ENCODE measurements around the gene SDK1. TPM values are rescaled to one million over a fixed set of nuclear protein-coding genes. Genes with fewer than 3 reads are reported as not detected.

Gene SDK1
- total RNA-seq, 2 donors from 2014 or later = 19.8 to 32.4 TPM

DNA sequence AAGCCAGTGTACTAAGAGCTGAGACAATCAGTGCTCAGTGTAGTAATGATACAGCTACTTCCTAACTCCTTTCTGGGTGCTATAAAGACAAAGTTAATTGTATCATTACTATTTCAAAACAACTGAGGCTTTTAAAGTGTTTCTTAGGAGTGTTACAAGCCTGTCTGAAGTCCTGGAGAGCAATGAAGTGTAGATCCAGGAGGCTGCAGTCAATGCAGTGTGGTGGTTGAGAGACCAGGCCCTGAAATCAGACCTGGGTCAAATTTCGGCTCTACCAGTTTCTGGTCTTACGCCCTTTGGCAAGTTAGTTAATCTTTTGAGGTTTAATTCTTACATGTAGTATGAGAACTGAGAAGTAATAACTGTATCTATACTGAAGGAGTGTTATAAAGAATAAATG is 387.0 kb downstream of the SDK1 start:
- Histone ChIP-seq H3K36me3 (replicated peaks in 1 of 2; ENCODE audit: insufficient read depth in 1 of 2, low read depth in 2 of 2) (no peaks in the 10 kb centered on the region), H3K4me1 (peaks cover 9% of the 10 kb centered on the region), H3K4me3 (no peak overlapping the region), H3K9me3 (no peaks in the 10 kb centered on the region), H3K27me3 (no peaks in the 10 kb centered on the region), H3K27ac (no peak overlapping the region)
- DNase-seq (no peak), ATAC-seq (no peak)
- intact Hi-C loops (cut with DNase I) = no loop called here
- WGBS, 2 donors = 50 to 68% methylated on average over 2 of the region's 2 CpGs
- TF ChIP-seq, protein P1, sequence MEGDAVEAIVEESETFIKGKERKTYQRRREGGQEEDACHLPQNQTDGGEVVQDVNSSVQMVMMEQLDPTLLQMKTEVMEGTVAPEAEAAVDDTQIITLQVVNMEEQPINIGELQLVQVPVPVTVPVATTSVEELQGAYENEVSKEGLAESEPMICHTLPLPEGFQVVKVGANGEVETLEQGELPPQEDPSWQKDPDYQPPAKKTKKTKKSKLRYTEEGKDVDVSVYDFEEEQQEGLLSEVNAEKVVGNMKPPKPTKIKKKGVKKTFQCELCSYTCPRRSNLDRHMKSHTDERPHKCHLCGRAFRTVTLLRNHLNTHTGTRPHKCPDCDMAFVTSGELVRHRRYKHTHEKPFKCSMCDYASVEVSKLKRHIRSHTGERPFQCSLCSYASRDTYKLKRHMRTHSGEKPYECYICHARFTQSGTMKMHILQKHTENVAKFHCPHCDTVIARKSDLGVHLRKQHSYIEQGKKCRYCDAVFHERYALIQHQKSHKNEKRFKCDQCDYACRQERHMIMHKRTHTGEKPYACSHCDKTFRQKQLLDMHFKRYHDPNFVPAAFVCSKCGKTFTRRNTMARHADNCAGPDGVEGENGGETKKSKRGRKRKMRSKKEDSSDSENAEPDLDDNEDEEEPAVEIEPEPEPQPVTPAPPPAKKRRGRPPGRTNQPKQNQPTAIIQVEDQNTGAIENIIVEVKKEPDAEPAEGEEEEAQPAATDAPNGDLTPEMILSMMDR (IDR thresholded peaks at IDR 0.05) = no peak
- no peak for TF ChIP-seq POLR2A (IDR thresholded peaks at IDR 0.05)

DNA sequence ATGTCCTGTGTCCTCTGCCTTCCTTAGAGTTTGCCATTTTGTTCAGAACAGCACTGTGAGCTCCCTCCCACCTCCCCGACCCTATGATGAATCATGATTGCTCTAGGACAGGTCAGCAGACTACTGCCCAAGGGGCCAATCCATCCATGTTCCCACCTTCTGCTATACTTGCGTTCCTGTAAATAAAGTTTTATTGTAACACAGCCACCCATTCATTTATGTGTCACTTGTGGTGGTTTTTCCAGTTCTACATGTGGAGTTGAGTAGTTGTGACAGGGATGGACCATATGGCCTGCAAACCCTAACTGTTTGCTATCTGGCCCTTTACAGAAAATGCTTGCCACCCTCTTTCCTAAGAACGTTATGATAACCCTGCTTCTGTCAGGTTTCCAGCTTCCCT is 387.8 kb downstream of the SDK1 start:
- Histone ChIP-seq H3K9me3 (no peaks in the 10 kb centered on the region), H3K4me3 (no peak overlapping the region), H3K36me3 (replicated peaks in 1 of 2; ENCODE audit: insufficient read depth in 1 of 2, low read depth in 2 of 2) (no peaks in the 10 kb centered on the region), H3K4me1 (peaks cover 9% of the 10 kb centered on the region), H3K27me3 (no peaks in the 10 kb centered on the region), H3K27ac (no peak overlapping the region)
- no peak for TF ChIP-seq POLR2A (IDR thresholded peaks at IDR 0.05)
- DNase-seq (no peak), ATAC-seq (no peak)
- 88 to 95% methylated on average over 3 of the region's 3 CpGs for WGBS, 2 donors
- intact Hi-C loops (cut with DNase I) = no loop called here

DNA sequence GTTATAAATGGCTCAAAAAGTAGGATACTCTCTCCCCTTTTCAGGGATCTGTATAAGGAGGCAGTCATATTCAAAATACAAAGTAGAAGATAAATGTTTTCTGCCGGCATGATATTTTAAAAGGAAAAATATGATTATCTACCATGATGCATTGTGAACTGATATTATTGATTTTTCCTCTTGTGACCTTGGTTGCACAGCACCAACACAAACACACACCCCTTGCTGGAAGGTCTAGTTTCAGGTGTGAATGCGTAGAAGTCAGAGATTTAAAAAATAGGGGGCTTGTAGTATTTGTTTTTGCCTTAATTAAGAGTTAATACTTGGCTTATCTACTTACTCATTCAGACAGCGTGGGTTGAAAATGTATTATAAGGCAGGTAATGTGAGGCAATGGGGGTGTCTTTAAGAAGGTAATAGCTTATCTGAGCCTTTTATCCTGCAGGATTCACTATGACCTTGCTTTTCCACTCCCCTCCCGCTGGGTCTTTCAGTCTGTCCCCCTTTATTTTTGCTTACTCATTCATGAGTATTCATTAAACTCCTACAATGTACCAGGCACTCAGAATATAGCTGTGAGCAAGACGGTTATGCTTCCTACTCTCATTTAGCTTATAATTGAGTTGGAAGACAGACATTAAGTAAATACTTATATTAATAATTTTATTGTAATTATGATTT is 390.6 kb downstream of the SDK1 start:
- Histone ChIP-seq H3K4me3 (no peak overlapping the region), H3K9me3 (no peaks in the 10 kb centered on the region), H3K27me3 (no peaks in the 10 kb centered on the region), H3K4me1 (peaks cover 9% of the 10 kb centered on the region), H3K36me3 (replicated peaks in 1 of 2; ENCODE audit: insufficient read depth in 1 of 2, low read depth in 2 of 2) (no peaks in the 10 kb centered on the region), H3K27ac (no peak overlapping the region)
- DNase-seq (no peak), ATAC-seq (no peak)
- intact Hi-C loops (cut with DNase I) = no loop called here
- no peak for TF ChIP-seq POLR2A (IDR thresholded peaks at IDR 0.05)
- TF ChIP-seq, protein P1 (IDR thresholded peaks at IDR 0.05) = no peak
- 26 to 28% methylated on average over 5 of the region's 5 CpGs for WGBS, 2 donors

DNA sequence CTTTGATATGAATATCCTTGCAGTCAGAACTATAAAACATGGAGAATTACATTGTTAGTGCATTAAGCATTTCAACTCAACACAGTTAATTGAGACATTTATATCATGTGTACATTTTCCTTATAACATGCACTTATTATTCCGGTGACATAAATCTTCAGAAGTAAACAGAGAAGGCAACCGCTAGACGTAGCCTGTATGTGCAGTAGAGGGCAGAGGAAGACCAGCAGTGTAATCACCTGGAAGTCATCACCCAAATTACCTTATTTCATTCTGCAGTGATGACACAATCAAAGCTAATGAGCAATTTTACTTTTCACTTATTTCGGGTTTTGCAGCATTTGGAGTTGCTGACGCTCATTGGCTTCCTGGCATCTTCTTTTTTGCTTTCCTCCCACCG is 394.6 kb downstream of the SDK1 start:
- Histone ChIP-seq H3K9me3 (no peaks in the 10 kb centered on the region), H3K27me3 (no peaks in the 10 kb centered on the region), H3K4me1 (peaks cover 9% of the 10 kb centered on the region), H3K27ac (no peak overlapping the region), H3K36me3 (replicated peaks in 1 of 2; ENCODE audit: insufficient read depth in 1 of 2, low read depth in 2 of 2) (no peaks in the 10 kb centered on the region), H3K4me3 (no peak overlapping the region)
- TF ChIP-seq, protein P1 (IDR thresholded peaks at IDR 0.05) = peak in 2 of 7 experiments; percentile 6 to 15
- no peak for TF ChIP-seq POLR2A (IDR thresholded peaks at IDR 0.05)
- DNase-seq (no peak), ATAC-seq (no peak)
- intact Hi-C loops (cut with DNase I) = no loop called here
- 88 to 94% methylated on average over 6 of the region's 6 CpGs for WGBS, 2 donors

DNA sequence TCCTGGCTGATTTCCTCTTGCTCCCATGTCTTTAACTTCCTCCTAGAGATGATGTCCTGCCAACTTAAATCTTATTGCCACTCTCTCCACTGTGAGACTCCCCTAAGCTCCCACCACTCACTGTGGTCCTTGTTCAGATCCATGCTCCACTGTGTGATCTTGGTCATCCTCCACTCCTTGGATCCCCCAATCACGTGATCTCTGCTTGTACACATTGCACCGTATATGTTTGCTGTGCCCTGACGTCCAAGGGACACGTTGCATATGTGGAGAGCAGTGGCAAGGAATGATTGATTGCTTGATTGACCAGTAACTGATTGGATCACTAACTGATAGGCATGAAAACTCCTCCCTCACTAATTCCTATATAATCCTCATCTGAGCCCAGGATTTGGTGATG is 395.1 kb downstream of the SDK1 start:
- ATAC-seq (no peak), DNase-seq (no peak)
- H3K4me1 ChIP-seq = peaks cover 8% of the 10 kb centered on the region
- H3K27ac ChIP-seq = no peak overlapping the region
- 83 to 86% methylated on average over 4 of the region's 4 CpGs for WGBS, 2 donors
- H3K36me3 ChIP-seq (replicated peaks in 1 of 2; ENCODE audit: insufficient read depth in 1 of 2, low read depth in 2 of 2) = no peaks in the 10 kb centered on the region
- no peaks in the 10 kb centered on the region for H3K27me3 ChIP-seq
- H3K9me3 ChIP-seq = no peaks in the 10 kb centered on the region
- H3K4me3 ChIP-seq = no peak overlapping the region
- intact Hi-C loops (cut with DNase I) = no loop called here
- TF ChIP-seq POLR2A (IDR thresholded peaks at IDR 0.05) = no peak
- TF ChIP-seq, protein P1 (IDR thresholded peaks at IDR 0.05) = no peak

Data from body of pancreas (tissue), 4 donors.